HEK293 (cell line): ENCODE results near the gene MYO1D.

Experiments
- CTCF ChIA-PET: fragments of 350-600 bp; formaldehyde crosslinking; extraction: SDS; loops from one replicate; lab custom pipeline; 2021; ENCODE audit warnings: antibody characterized with exemption; lab: Yijun Ruan, JAX
- POLR2A ChIA-PET: fragments of 300-600 bp; formaldehyde crosslinking; extraction: SDS; loops from one replicate; lab custom pipeline; 2020; ENCODE audit warnings: antibody characterized with exemption, inconsistent platforms; lab: Yijun Ruan, JAX
- H3K27ac ChIP-seq: fragments of 200-500 bp; sonication (Bioruptor generic); 2 replicates; pipeline ENCODE4 v1.5.1; 2014; ENCODE audit warnings: low read depth, low read length, control low read depth, inconsistent platforms; ENCODE audit errors: extremely low read depth
- H3K36me3 ChIP-seq, 2 experiments: fragments of 200-500 bp in 1 of 2; sonication (Bioruptor generic) in 1 of 2; 1 replicate in 1 of 2; 2 replicates in 1 of 2; pipeline ENCODE4 v1.5.1; 2014 to 2017; ENCODE audit warnings: inconsistent platforms in 2 of 2, low read length in 2 of 2; ENCODE audit not compliant: control insufficient read depth in 2 of 2, insufficient read depth in 1 of 2
- H3K4me1 ChIP-seq: fragments of 200-500 bp; sonication (Bioruptor generic); 2 replicates; pipeline ENCODE4 v1.5.1; 2014; ENCODE audit warnings: mild to moderate bottlenecking, low read length, inconsistent platforms; ENCODE audit not compliant: control insufficient read depth, insufficient read depth
- H3K4me3 ChIP-seq: 2 replicates; pipeline ENCODE4 v1.5.1; 2011; ENCODE audit warnings: low read depth, mild to moderate bottlenecking, control low read depth, low read length, moderate library complexity
- H3K9me3 ChIP-seq: fragments of 200-500 bp; sonication (Bioruptor generic); 2 replicates; pipeline ENCODE4 v1.5.1; 2014; ENCODE audit warnings: low read depth, low read length, inconsistent platforms; ENCODE audit not compliant: control insufficient read depth, insufficient read depth
- BCL11B ChIP-seq: fragments of 450-650 bp; formaldehyde crosslinking; IDR thresholded peaks from 2 replicates; pipeline ENCODE4 v1.5.1; 2016; ENCODE audit warnings: low read depth, missing biosample characterization, missing genetic modification characterization
- GLIS1 ChIP-seq: fragments of 450-650 bp; formaldehyde crosslinking; IDR thresholded peaks from 2 replicates; pipeline ENCODE4 v1.5.1; 2016; ENCODE audit warnings: missing biosample characterization, missing genetic modification characterization
- ZFHX2 ChIP-seq: fragments of 450-650 bp; formaldehyde crosslinking; conservative IDR thresholded peaks from 2 replicates; pipeline ENCODE4 v1.5.1; 2016; ENCODE audit warnings: missing biosample characterization, missing genetic modification characterization
- ZNF146 ChIP-seq: fragments of 450-650 bp; formaldehyde crosslinking; IDR thresholded peaks from 2 replicates; pipeline ENCODE4 v1.5.1; 2016; ENCODE audit warnings: missing biosample characterization, missing genetic modification characterization
- ZNF157 ChIP-seq: fragments of 450-650 bp; formaldehyde crosslinking; IDR thresholded peaks from 2 replicates; pipeline ENCODE4 v1.5.1; 2016; ENCODE audit warnings: missing biosample characterization, missing genetic modification characterization
- ZNF184 ChIP-seq: fragments of 450-650 bp; IDR thresholded peaks from 2 replicates; pipeline ENCODE4 v1.5.1; 2018; ENCODE audit warnings: missing biosample characterization, mild to moderate bottlenecking, missing genetic modification characterization
- ZNF239 ChIP-seq: fragments of 450-650 bp; formaldehyde crosslinking; IDR thresholded peaks from 2 replicates; pipeline ENCODE4 v1.5.1; 2016; ENCODE audit warnings: missing biosample characterization, missing genetic modification characterization
- ZNF350 ChIP-seq: fragments of 450-650 bp; formaldehyde crosslinking; IDR thresholded peaks from 2 replicates; pipeline ENCODE4 v1.5.0; 2017; ENCODE audit warnings: missing biosample characterization, mild to moderate bottlenecking, missing genetic modification characterization
- ZNF391 ChIP-seq: fragments of 450-650 bp; formaldehyde crosslinking; IDR thresholded peaks from 2 replicates; pipeline ENCODE4 v1.5.1; 2016; ENCODE audit warnings: low read depth, missing biosample characterization, missing genetic modification characterization, borderline replicate concordance
- ZNF544 ChIP-seq: fragments of 450-650 bp; formaldehyde crosslinking; IDR thresholded peaks from 2 replicates; pipeline ENCODE4 v1.5.0; 2017; ENCODE audit warnings: missing biosample characterization, missing genetic modification characterization
- ZNF548 ChIP-seq: fragments of 450-650 bp; formaldehyde crosslinking; IDR thresholded peaks from 2 replicates; pipeline ENCODE4 v1.5.1; 2016; ENCODE audit warnings: missing biosample characterization, missing genetic modification characterization
- ZNF624 ChIP-seq: fragments of 450-650 bp; formaldehyde crosslinking; IDR thresholded peaks from 2 replicates; pipeline ENCODE4 v1.5.1; 2017; ENCODE audit warnings: missing biosample characterization, missing genetic modification characterization
- ZNF629 ChIP-seq: fragments of 450-650 bp; formaldehyde crosslinking; IDR thresholded peaks from 2 replicates; pipeline ENCODE4 v1.5.1; 2017; ENCODE audit warnings: missing biosample characterization, missing genetic modification characterization
- ZXDB ChIP-seq: fragments of 450-650 bp; formaldehyde crosslinking; IDR thresholded peaks from 2 replicates; pipeline ENCODE4 v1.5.1; 2016; ENCODE audit warnings: missing biosample characterization, missing genetic modification characterization
- TF ChIP-seq, protein P1 (sequence below): fragments of 450-650 bp; formaldehyde crosslinking; IDR thresholded peaks from 2 replicates; pipeline ENCODE4 v1.5.1; 2016; ENCODE audit warnings: missing biosample characterization, missing genetic modification characterization
- TF ChIP-seq, protein P2 (sequence below): fragments of 450-650 bp; formaldehyde crosslinking; IDR thresholded peaks from 2 replicates; pipeline ENCODE4 v1.5.1; 2016; ENCODE audit warnings: missing biosample characterization, missing genetic modification characterization
- TF ChIP-seq, protein P3 (sequence below): fragments of 450-650 bp; formaldehyde crosslinking; IDR thresholded peaks from 2 replicates; pipeline ENCODE4 v1.5.1; 2016; ENCODE audit warnings: missing biosample characterization, missing genetic modification characterization
- TF ChIP-seq, protein P4 (sequence below): fragments of 450-650 bp; IDR thresholded peaks from 2 replicates; pipeline ENCODE4 v1.5.1; 2018; ENCODE audit warnings: missing biosample characterization, missing genetic modification characterization
- TF ChIP-seq, protein P5 (sequence below): fragments of 450-650 bp; formaldehyde crosslinking; IDR thresholded peaks from 2 replicates; pipeline ENCODE4 v1.5.1; 2016; ENCODE audit warnings: missing biosample characterization, missing genetic modification characterization, borderline replicate concordance

Gene MYO1D

DNA sequence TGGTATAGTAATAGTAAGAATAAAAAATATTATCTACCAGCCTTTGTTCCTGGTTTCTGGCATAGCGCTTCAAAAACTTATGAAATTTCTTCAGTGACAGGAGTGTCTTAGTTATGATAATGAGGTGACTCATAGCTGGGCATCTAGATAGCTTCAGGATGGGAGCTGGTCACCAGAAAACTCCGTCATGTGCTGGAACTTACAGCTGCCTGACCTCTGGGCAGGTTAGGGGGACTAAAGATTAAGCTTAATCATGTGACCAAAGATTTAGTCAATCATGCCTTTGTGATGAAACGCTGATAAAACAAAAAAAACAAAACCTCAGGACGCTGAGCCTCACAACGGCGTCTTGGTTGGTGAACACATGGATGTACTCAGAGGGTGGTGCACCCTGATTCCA, 154.2 kb downstream of the MYO1D start:
- Histone ChIP-seq H3K36me3 (peaks cover 0 to 19% of the 10 kb centered on the region in 2 experiments; a peak in 2 of 3 replicates), H3K27ac (no peak overlapping the region), H3K9me3 (no peaks in the 10 kb centered on the region), H3K4me1 (no peaks in the 10 kb centered on the region), H3K4me3 (no peak overlapping the region)
- TF ChIP-seq ZNF184 (tag by site-specific recombination) (no peak), ZNF624 (tag by site-specific recombination) (no peak), ZNF146 (tag by site-specific recombination) (no peak), BCL11B (tag by site-specific recombination) (no peak), ZNF629 (tag by site-specific recombination) (no peak)
- TF ChIP-seq, protein P1, sequence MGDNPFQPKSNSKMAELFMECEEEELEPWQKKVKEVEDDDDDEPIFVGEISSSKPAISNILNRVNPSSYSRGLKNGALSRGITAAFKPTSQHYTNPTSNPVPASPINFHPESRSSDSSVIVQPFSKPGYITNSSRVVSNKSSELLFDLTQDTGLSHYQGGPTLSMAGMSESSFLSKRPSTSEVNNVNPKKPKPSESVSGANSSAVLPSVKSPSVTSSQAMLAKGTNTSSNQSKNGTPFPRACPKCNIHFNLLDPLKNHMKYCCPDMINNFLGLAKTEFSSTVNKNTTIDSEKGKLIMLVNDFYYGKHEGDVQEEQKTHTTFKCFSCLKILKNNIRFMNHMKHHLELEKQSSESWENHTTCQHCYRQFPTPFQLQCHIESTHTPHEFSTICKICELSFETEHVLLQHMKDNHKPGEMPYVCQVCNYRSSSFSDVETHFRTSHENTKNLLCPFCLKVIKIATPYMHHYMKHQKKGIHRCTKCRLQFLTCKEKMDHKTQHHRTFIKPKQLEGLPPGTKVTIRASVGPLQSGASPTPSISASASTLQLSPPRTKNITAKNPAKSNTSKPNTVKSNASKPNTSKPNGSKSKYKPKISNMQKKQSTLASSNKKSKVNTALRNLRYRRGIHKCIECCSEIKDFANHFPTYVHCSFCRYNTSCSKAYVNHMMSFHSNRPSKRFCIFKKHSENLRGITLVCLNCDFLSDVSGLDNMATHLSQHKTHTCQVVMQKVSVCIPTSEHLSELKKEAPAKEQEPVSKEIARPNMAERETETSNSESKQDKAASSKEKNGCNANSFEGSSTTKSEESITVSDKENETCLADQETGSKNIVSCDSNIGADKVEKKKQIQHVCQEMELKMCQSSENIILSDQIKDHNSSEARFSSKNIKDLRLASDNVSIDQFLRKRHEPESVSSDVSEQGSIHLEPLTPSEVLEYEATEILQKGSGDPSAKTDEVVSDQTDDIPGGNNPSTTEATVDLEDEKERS (tag by site-specific recombination): no peak
- POLR2A ChIA-PET: no interaction called here
- CTCF ChIA-PET: interaction anchor here (0.6 kb wide), 1 partner anchor 295 kb away, joined by 3 read pairs; no protein-coding TSS in a partner anchor

DNA sequence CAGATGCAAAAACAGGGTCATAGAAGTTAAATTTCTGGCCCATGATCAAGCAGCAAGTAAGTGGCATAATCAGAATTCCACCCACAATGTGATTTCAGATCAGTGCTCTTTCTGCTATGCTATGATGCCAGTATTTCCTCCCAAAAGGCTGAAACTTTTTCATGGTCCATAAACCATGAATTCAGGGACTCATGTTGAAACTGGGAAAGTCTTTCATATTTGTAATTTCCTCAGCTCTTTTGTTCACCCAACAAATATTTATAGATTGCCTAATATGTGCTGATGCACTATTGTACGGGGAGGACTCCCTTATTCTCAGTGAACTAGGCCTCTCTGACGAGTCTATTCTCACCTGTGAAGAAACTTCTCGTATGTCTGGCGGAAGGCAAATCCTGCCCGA, 156.3 kb downstream of the MYO1D start:
- ChIA-PET CTCF (interaction anchor here (0.9 kb wide), 1 partner anchor 9 kb away, joined by 3 read pairs; no protein-coding TSS in a partner anchor), POLR2A (no interaction called here)
- Histone ChIP-seq H3K27ac (no peak overlapping the region), H3K36me3 (peaks cover 0 to 16% of the 10 kb centered on the region in 2 experiments; a peak in 2 of 3 replicates), H3K4me1 (no peaks in the 10 kb centered on the region), H3K9me3 (no peaks in the 10 kb centered on the region), H3K4me3 (no peak overlapping the region)
- TF ChIP-seq ZNF157: no peak
- TF ChIP-seq, protein P2, sequence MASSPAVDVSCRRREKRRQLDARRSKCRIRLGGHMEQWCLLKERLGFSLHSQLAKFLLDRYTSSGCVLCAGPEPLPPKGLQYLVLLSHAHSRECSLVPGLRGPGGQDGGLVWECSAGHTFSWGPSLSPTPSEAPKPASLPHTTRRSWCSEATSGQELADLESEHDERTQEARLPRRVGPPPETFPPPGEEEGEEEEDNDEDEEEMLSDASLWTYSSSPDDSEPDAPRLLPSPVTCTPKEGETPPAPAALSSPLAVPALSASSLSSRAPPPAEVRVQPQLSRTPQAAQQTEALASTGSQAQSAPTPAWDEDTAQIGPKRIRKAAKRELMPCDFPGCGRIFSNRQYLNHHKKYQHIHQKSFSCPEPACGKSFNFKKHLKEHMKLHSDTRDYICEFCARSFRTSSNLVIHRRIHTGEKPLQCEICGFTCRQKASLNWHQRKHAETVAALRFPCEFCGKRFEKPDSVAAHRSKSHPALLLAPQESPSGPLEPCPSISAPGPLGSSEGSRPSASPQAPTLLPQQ: no peak
- TF ChIP-seq ZFHX2 (tag by site-specific recombination): no peak

DNA sequence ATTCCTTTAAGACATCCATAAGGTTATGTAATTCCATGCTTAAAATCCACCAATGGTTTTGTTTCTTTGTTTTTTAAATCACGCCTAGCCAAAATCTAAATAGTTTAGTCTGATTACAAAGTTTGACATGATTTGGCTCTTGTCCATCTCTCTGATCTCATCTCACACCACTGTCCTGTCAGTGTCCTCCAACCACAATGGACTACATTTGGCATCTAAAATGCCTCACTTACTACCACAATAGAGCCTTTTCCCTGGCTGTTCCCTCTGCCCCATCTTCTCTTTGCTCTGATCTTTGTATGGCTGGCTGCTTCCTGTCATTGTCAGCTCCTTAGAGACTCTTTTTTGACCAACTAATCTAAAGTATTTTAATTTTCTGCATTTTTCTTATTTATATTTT, 157.2 kb downstream of the MYO1D start:
- H3K4me1 ChIP-seq: no peaks in the 10 kb centered on the region
- H3K27ac ChIP-seq: no peak overlapping the region
- TF ChIP-seq, protein P3, sequence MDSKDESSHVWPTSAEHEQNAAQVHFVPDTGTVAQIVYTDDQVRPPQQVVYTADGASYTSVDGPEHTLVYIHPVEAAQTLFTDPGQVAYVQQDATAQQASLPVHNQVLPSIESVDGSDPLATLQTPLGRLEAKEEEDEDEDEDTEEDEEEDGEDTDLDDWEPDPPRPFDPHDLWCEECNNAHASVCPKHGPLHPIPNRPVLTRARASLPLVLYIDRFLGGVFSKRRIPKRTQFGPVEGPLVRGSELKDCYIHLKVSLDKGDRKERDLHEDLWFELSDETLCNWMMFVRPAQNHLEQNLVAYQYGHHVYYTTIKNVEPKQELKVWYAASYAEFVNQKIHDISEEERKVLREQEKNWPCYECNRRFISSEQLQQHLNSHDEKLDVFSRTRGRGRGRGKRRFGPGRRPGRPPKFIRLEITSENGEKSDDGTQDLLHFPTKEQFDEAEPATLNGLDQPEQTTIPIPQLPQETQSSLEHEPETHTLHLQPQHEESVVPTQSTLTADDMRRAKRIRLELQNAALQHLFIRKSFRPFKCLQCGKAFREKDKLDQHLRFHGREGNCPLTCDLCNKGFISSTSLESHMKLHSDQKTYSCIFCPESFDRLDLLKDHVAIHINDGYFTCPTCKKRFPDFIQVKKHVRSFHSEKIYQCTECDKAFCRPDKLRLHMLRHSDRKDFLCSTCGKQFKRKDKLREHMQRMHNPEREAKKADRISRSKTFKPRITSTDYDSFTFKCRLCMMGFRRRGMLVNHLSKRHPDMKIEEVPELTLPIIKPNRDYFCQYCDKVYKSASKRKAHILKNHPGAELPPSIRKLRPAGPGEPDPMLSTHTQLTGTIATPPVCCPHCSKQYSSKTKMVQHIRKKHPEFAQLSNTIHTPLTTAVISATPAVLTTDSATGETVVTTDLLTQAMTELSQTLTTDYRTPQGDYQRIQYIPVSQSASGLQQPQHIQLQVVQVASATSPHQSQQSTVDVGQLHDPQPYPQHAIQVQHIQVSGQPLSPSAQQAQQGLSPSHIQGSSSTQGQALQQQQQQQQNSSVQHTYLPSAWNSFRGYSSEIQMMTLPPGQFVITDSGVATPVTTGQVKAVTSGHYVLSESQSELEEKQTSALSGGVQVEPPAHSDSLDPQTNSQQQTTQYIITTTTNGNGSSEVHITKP (tag by site-specific recombination): no peak
- TF ChIP-seq ZNF391 (tag by site-specific recombination) (no peak), GLIS1 (no peak), ZNF548 (tag by site-specific recombination) (no peak), ZNF544 (tag by site-specific recombination) (no peak), ZXDB (tag by site-specific recombination) (no peak), ZNF239 (tag by site-specific recombination) (no peak), ZNF350 (tag by site-specific recombination) (no peak)
- TF ChIP-seq, protein P4, sequence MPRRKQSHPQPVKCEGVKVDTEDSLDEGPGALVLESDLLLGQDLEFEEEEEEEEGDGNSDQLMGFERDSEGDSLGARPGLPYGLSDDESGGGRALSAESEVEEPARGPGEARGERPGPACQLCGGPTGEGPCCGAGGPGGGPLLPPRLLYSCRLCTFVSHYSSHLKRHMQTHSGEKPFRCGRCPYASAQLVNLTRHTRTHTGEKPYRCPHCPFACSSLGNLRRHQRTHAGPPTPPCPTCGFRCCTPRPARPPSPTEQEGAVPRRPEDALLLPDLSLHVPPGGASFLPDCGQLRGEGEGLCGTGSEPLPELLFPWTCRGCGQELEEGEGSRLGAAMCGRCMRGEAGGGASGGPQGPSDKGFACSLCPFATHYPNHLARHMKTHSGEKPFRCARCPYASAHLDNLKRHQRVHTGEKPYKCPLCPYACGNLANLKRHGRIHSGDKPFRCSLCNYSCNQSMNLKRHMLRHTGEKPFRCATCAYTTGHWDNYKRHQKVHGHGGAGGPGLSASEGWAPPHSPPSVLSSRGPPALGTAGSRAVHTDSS (tag by site-specific recombination): no peak
- TF ChIP-seq, protein P5, sequence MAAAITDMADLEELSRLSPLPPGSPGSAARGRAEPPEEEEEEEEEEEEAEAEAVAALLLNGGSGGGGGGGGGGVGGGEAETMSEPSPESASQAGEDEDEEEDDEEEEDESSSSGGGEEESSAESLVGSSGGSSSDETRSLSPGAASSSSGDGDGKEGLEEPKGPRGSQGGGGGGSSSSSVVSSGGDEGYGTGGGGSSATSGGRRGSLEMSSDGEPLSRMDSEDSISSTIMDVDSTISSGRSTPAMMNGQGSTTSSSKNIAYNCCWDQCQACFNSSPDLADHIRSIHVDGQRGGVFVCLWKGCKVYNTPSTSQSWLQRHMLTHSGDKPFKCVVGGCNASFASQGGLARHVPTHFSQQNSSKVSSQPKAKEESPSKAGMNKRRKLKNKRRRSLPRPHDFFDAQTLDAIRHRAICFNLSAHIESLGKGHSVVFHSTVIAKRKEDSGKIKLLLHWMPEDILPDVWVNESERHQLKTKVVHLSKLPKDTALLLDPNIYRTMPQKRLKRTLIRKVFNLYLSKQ (tag by site-specific recombination): no peak
- TF ChIP-seq, protein P2: no peak
- H3K4me3 ChIP-seq: no peak overlapping the region
- POLR2A ChIA-PET: no interaction called here
- CTCF ChIA-PET: no interaction called here
- H3K9me3 ChIP-seq: no peaks in the 10 kb centered on the region
- H3K36me3 ChIP-seq: peaks cover 0 to 16% of the 10 kb centered on the region in 2 experiments; a peak in 2 of 3 replicates
